ENCODE measurements around the gene MPPED2. TPM values are rescaled to one million over a fixed set of nuclear protein-coding genes. Genes with fewer than 3 reads are reported as not detected.

MPPED2 gene
- total RNA-seq, 1 experiment from 2014 or later = 4.7 TPM

DNA sequence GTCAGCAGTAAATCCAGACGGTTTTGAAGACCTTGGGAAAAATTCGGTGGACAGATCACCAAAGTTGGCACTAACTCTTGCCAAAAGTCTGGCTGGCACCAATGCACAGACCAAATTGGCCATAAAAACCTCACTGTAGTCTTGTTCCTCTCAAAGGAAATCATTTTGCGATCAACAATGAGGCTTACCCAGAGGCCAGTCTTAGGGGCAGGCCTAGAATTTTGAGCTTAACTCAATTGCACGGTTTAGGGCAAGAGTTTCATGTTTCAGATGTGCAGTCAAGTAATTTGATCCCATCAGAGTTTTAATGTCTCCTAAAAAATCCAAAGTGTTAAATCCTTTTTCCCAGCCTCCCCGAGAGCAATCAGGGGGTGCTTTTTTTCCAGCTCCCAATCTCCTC is 19.0 kb downstream of the MPPED2 start:
- Histone ChIP-seq H3K23me2 (ENCODE audit: insufficient read length, low read depth, low read length, poor library complexity, severe bottlenecking) (no peaks in the 10 kb centered on the region), H2AFZ (ENCODE audit: low read length) (no peak overlapping the region), H4K91ac (ENCODE audit: insufficient read length, low read depth, low read length) (no peak overlapping the region), H2AK5ac (ENCODE audit: insufficient read length, low read length) (no peak overlapping the region), H3K27ac (ENCODE audit: insufficient read length, low read depth, low read length) (no peak overlapping the region), H4K8ac (replicated peaks; ENCODE audit: insufficient read length, low read depth, low read length) (no peak overlapping the region), H2BK15ac (ENCODE audit: low read depth, low read length) (no peak overlapping the region), H4K5ac (ENCODE audit: insufficient read length, low read depth, low read length) (no peak overlapping the region), H3K4ac (ENCODE audit: low read depth, low read length) (no peak overlapping the region), H3K79me1 (ENCODE audit: insufficient read depth, low read depth, low read length, poor library complexity, severe bottlenecking) (no peaks in the 10 kb centered on the region), H3K18ac (ENCODE audit: insufficient read length, low read depth, low read length) (no peak overlapping the region), H3K14ac (ENCODE audit: insufficient read depth, low read length) (no peak overlapping the region), H2BK20ac (ENCODE audit: low read depth, low read length, poor library complexity, severe bottlenecking) (no peak overlapping the region), H2BK120ac (ENCODE audit: low read depth, low read length, poor library complexity, severe bottlenecking) (no peak overlapping the region), H3K79me2 (ENCODE audit: insufficient read depth, low read length) (no peaks in the 10 kb centered on the region), H3K4me1 (ENCODE audit: insufficient read depth, low read length) (peaks cover 16% of the 10 kb centered on the region), H3K9me3 (ENCODE audit: control insufficient read depth, low read depth, low read length) (no peaks in the 10 kb centered on the region), H2BK5ac (ENCODE audit: insufficient read length, low read length) (no peak overlapping the region), H3K4me2 (ENCODE audit: insufficient read depth, insufficient read length, low read length) (no peak overlapping the region), H2BK12ac (ENCODE audit: insufficient read length, low read depth, low read length) (no peak overlapping the region), H4K20me1 (ENCODE audit: control insufficient read depth, insufficient read depth, insufficient read length) (no peaks in the 10 kb centered on the region), H3T11ph (ENCODE audit: low read length) (no peak overlapping the region), H3K27me3 (ENCODE audit: insufficient read depth, low read length) (no peaks in the 10 kb centered on the region), H3K56ac (ENCODE audit: insufficient read length, low read depth, low read length) (no peak overlapping the region), H3K23ac (ENCODE audit: insufficient read length, low read depth, low read length) (no peak overlapping the region), H3K9ac (ENCODE audit: extremely low read depth, insufficient read length, low read length) (no peak overlapping the region)
- no peak overlapping the region; a peak in 1 of 7 replicates for H3K27ac Mint-ChIP-seq
- TF ChIP-seq, protein P1, sequence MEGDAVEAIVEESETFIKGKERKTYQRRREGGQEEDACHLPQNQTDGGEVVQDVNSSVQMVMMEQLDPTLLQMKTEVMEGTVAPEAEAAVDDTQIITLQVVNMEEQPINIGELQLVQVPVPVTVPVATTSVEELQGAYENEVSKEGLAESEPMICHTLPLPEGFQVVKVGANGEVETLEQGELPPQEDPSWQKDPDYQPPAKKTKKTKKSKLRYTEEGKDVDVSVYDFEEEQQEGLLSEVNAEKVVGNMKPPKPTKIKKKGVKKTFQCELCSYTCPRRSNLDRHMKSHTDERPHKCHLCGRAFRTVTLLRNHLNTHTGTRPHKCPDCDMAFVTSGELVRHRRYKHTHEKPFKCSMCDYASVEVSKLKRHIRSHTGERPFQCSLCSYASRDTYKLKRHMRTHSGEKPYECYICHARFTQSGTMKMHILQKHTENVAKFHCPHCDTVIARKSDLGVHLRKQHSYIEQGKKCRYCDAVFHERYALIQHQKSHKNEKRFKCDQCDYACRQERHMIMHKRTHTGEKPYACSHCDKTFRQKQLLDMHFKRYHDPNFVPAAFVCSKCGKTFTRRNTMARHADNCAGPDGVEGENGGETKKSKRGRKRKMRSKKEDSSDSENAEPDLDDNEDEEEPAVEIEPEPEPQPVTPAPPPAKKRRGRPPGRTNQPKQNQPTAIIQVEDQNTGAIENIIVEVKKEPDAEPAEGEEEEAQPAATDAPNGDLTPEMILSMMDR (conservative IDR thresholded peaks at IDR 0.05) = no peak
- H3K4me3 Mint-ChIP-seq = no peak overlapping the region
- WGBS (ENCODE audit: extremely low coverage, insufficient read length, low lambda C conversion rate) = no CpG with 5 or more reads among the region's 5 CpGs
- H3K27me3 Mint-ChIP-seq (ENCODE audit: low read depth) = peaks cover 2% of the 10 kb centered on the region
- peaks cover 43 to 47% of the 10 kb centered on the region in 2 experiments for H3K4me1 Mint-ChIP-seq
- peaks cover 14 to 22% (median 14%) of the 10 kb centered on the region in 3 experiments for H3K36me3 Mint-ChIP-seq (ENCODE audit: insufficient read depth in 1 of 3, low read depth in 3 of 3)
- no peak for DNase-seq
- H3K9me3 Mint-ChIP-seq = peaks cover 14 to 15% of the 10 kb centered on the region in 2 experiments

Data from H9 (cell line).